ENCODE results near the gene ARVCF.

DNA sequence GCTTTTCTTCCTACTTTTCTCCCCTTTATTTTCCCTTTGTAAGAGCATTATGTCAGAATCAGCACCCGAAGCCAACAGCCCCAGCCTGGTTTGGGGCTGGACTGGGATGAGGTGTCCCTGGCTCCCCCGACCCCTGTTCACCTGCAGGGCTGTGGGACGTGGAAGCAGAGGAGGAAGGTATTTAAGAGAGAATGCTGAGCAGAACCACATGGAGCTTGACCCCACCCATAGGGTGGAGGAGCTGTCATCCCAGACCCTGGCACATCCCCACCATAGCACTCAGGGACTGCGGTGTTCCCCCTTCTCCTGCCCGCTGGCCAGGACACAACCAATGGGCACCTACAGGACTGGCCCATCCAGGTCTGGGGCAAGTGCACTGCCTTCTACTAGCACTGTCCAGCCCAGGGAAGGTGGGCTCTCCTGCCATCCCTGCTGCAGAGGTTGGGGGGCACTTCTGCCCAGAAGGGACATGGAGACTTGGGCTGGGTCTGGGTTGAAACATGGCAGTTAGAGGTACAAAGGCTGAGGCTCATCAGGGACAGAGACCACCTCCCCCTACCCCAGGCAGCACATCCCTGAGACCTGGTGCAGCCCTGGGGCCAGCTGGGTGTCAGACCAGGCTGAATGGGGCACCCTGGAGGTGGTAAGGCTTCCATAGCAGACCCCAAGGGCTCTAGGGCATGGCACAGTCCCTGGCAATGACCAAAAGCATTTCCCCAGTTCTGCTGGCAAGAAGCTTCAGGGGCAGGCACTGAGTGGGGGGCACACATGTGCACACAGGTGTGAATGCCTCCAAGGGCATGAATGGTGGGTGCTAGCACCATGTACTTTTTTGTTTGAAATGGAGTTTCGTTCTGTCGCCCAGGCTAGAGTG is 23.9 kb upstream of the ARVCF start:
- TF ChIP-seq PATZ1 (tag by site-specific recombination; IDR thresholded peaks at IDR 0.05), result no peak
- no peak for TF ChIP-seq ZNF10 (tag by site-specific recombination; IDR thresholded peaks at IDR 0.05)
- TF ChIP-seq, protein P1, sequence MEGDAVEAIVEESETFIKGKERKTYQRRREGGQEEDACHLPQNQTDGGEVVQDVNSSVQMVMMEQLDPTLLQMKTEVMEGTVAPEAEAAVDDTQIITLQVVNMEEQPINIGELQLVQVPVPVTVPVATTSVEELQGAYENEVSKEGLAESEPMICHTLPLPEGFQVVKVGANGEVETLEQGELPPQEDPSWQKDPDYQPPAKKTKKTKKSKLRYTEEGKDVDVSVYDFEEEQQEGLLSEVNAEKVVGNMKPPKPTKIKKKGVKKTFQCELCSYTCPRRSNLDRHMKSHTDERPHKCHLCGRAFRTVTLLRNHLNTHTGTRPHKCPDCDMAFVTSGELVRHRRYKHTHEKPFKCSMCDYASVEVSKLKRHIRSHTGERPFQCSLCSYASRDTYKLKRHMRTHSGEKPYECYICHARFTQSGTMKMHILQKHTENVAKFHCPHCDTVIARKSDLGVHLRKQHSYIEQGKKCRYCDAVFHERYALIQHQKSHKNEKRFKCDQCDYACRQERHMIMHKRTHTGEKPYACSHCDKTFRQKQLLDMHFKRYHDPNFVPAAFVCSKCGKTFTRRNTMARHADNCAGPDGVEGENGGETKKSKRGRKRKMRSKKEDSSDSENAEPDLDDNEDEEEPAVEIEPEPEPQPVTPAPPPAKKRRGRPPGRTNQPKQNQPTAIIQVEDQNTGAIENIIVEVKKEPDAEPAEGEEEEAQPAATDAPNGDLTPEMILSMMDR (tag by site-specific recombination; IDR thresholded peaks at IDR 0.05), result no peak
- TF ChIP-seq ZBTB20 (tag by site-specific recombination; IDR thresholded peaks at IDR 0.05), result no peak
- no peak for TF ChIP-seq ZNF561 (tag by site-specific recombination; IDR thresholded peaks at IDR 0.05; ENCODE audit: borderline replicate concordance)
- TF ChIP-seq ZNF23 (tag by site-specific recombination; IDR thresholded peaks at IDR 0.05; ENCODE audit: borderline replicate concordance), result no peak
- no peak for TF ChIP-seq ZNF660 (tag by site-specific recombination; IDR thresholded peaks at IDR 0.05)
- TF ChIP-seq ZNF501 (tag by site-specific recombination; IDR thresholded peaks at IDR 0.05), result no peak
- no peak for TF ChIP-seq REST (tag by site-specific recombination; IDR thresholded peaks at IDR 0.05)
- TF ChIP-seq, protein P2, sequence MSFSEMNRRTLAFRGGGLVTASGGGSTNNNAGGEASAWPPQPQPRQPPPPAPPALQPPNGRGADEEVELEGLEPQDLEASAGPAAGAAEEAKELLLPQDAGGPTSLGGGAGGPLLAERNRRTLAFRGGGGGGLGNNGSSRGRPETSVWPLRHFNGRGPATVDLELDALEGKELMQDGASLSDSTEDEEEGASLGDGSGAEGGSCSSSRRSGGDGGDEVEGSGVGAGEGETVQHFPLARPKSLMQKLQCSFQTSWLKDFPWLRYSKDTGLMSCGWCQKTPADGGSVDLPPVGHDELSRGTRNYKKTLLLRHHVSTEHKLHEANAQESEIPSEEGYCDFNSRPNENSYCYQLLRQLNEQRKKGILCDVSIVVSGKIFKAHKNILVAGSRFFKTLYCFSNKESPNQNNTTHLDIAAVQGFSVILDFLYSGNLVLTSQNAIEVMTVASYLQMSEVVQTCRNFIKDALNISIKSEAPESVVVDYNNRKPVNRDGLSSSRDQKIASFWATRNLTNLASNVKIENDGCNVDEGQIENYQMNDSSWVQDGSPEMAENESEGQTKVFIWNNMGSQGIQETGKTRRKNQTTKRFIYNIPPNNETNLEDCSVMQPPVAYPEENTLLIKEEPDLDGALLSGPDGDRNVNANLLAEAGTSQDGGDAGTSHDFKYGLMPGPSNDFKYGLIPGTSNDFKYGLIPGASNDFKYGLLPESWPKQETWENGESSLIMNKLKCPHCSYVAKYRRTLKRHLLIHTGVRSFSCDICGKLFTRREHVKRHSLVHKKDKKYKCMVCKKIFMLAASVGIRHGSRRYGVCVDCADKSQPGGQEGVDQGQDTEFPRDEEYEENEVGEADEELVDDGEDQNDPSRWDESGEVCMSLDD (tag by site-specific recombination; IDR thresholded peaks at IDR 0.05), result no peak
- TF ChIP-seq, protein P3, sequence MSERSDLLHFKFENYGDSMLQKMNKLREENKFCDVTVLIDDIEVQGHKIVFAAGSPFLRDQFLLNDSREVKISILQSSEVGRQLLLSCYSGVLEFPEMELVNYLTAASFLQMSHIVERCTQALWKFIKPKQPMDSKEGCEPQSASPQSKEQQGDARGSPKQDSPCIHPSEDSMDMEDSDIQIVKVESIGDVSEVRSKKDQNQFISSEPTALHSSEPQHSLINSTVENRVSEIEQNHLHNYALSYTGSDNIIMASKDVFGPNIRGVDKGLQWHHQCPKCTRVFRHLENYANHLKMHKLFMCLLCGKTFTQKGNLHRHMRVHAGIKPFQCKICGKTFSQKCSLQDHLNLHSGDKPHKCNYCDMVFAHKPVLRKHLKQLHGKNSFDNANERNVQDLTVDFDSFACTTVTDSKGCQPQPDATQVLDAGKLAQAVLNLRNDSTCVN (tag by site-specific recombination; optimal IDR thresholded peaks at IDR 0.05), result no peak
